ENCODE measurements around the gene CSH2. TPM values are rescaled to one million over a fixed set of nuclear protein-coding genes. Genes with fewer than 3 reads are reported as not detected.
A peak's percentile ranks its signal among the peaks of the same experiment; 100 is the strongest.

Gene CSH2
- total and polyA plus RNA-seq, 2 donors (not counting 1 experiment from before 2014, with no cell fraction given): not detected

- peak within 1 kb of the TSS; percentile 65 to 92 (median 89) for H3K4me3 ChIP-seq (ENCODE audit: control extremely low read depth in 1 of 5, extremely low read depth in 1 of 5, insufficient read depth in 1 of 5, low read depth in 2 of 5, low read length in 4 of 5)
- peak within 1 kb of the TSS; percentile 90 to 92 for H3K27ac ChIP-seq (ENCODE audit: low read length in 2 of 2)
- peak within 1 kb of the TSS; percentile 100 for H3K4me2 ChIP-seq (replicated peaks; ENCODE audit: low read depth, low read length, poor library complexity, severe bottlenecking)
- peaks cover 44% of the 10 kb centered on the region for H4K20me1 ChIP-seq (ENCODE audit: control insufficient read depth, insufficient read depth, low read length, poor library complexity, severe bottlenecking)
- peaks cover 0 to 2% of the 10 kb centered on the region in 2 experiments for H3K36me3 ChIP-seq (replicated peaks in 1 of 2; ENCODE audit: control extremely low read depth in 1 of 2, control insufficient read depth in 1 of 2, extremely low read depth in 1 of 2, insufficient read depth in 2 of 2, low read length in 1 of 2)
- peaks cover 35 to 51% of the 10 kb centered on the region in 2 donors for H3K4me1 ChIP-seq (ENCODE audit: control insufficient read depth in 2 of 2, insufficient read depth in 2 of 2, low read length in 2 of 2)
- Mint-ChIP-seq H3K27me3 (no peaks in the 10 kb centered on the region), H3K27ac (peak within 1 kb of the TSS; percentile 94), H3K9me3 (ENCODE audit: insufficient read depth) (no peaks in the 10 kb centered on the region), H3K4me1 (peaks cover 43% of the 10 kb centered on the region), H3K4me3 (peak within 1 kb of the TSS; percentile 94)
- ChIA-PET CTCF (interaction anchor here (0.6 to 2.1 kb wide), 7 partner anchors 8 to 417 kb away, joined by 3 to 10 read pairs (median 4); no protein-coding TSS in a partner anchor), POLR2A (interaction anchor here (0.5 to 2.2 kb wide), 19 partner anchors 10 to 1249 kb away, joined by 3 to 23 read pairs (median 6); partner anchors contain the start of genes CCDC47, CEP95, DDX42 and FTSJ3)
- peak within 1 kb of the TSS; percentile 93 for H3K9ac ChIP-seq (ENCODE audit: low read length)
- peak within 1 kb of the TSS; percentile 82 for H2AFZ ChIP-seq (ENCODE audit: insufficient read depth, low read depth, low read length, poor library complexity, severe bottlenecking)
- H3K79me2 ChIP-seq (ENCODE audit: control insufficient read depth, insufficient read depth, low read length): peaks cover 49% of the 10 kb centered on the region
- TF ChIP-seq CTCF (IDR thresholded peaks at IDR 0.05) (no peak), EZH2 (IDR thresholded peaks at IDR 0.05; ENCODE audit: borderline replicate concordance, insufficient read depth, low read depth, low read length, poor library complexity, severe bottlenecking) (no peak)
- ATAC-seq (ENCODE audit: low read depth) (peak; percentile 93), DNase-seq (peak; percentile 99)
- intact Hi-C loops (cut with micrococcal nuclease): loop anchor here (1.0 to 2.0 kb wide), 7 partner anchors 15 to 292 kb away; partner anchors contain the start of genes CCDC47, DCAF7, ERN1 and FTSJ3
- H3K27me3 ChIP-seq (replicated peaks in 1 of 4; ENCODE audit: control extremely low read depth in 1 of 4, control insufficient read depth in 3 of 4, insufficient read depth in 4 of 4, low read length in 3 of 4): no peaks in the 10 kb centered on the region
- H3K9me3 ChIP-seq (ENCODE audit: control extremely low read depth in 1 of 3, control insufficient read depth in 2 of 3, insufficient read depth in 1 of 3, low read length in 2 of 3): no peaks in the 10 kb centered on the region
- WGBS (ENCODE audit: insufficient coverage): under 1% methylated on average over 91 of the region's 92 CpGs
Measured at GRCh38 chr17:63842540-63843386, 30.7 kb downstream of the CSH2 start, which contains the start of gene SMARCD2. TSS of gene SMARCD2 (minus strand) at chr17:63842685. CDS start at chr17:63842674, 11 bp downstream.
